NT2/D1 (cell line): Measurements from ENCODE around the gene NLGN4X.

Experiments
- DNase-seq: peaks from one replicate; pipeline ENCODE4 v3.0.0-alpha.2; 2011; ENCODE audit warnings: low read depth, low spot score
- H3K27me3 ChIP-seq: 2 replicates; pipeline ENCODE4 v1.6.0; 2011; ENCODE audit warnings: mild to moderate bottlenecking; ENCODE audit not compliant: insufficient read length, insufficient read depth
- H3K36me3 ChIP-seq: 2 replicates; pipeline ENCODE4 v1.6.1; 2011; ENCODE audit warnings: mild to moderate bottlenecking, low read length, mixed read lengths; ENCODE audit not compliant: insufficient read depth, insufficient read length
- H3K4me1 ChIP-seq: 2 replicates; pipeline ENCODE4 v1.5.1; 2011; ENCODE audit not compliant: insufficient read depth, insufficient read length
- H3K4me3 ChIP-seq: 2 replicates; pipeline ENCODE4 v1.5.1; 2011; ENCODE audit warnings: low read depth; ENCODE audit not compliant: insufficient read length
- H3K9ac ChIP-seq: 2 replicates; pipeline ENCODE4 v1.6.0; 2011; ENCODE audit warnings: low read depth; ENCODE audit not compliant: insufficient read length
- H3K9me3 ChIP-seq: 2 replicates; pipeline ENCODE4 v1.5.1; 2011; ENCODE audit warnings: mild to moderate bottlenecking, low read length; ENCODE audit not compliant: insufficient read depth
- SUZ12 ChIP-seq: IDR thresholded peaks from 2 replicates; pipeline ENCODE4 v1.6.1; 2011; ENCODE audit not compliant: insufficient read length, insufficient read depth; ENCODE audit errors: extremely low read depth
- YY1 ChIP-seq: IDR thresholded peaks from 2 replicates; pipeline ENCODE4 v1.6.1; 2011; ENCODE audit not compliant: insufficient read length, insufficient read depth
- ZNF274 ChIP-seq: IDR thresholded peaks from 2 replicates; pipeline ENCODE4 v1.6.1; 2011; ENCODE audit warnings: mild to moderate bottlenecking, low read depth, low read length

Gene NLGN4X

GRCh38 chrX:6149060-6149872, 79.4 kb downstream of the NLGN4X start:
- no peaks in the 10 kb centered on the region for H3K27me3 ChIP-seq
- peaks cover 3% of the 10 kb centered on the region for H3K36me3 ChIP-seq
- TF ChIP-seq YY1 (no peak), SUZ12 (no peak), ZNF274 (no peak)
- no peak overlapping the region for H3K9ac ChIP-seq
- H3K4me3 ChIP-seq, result no peak overlapping the region
- no peaks in the 10 kb centered on the region for H3K9me3 ChIP-seq
- no peak for DNase-seq
- no peaks in the 10 kb centered on the region for H3K4me1 ChIP-seq

- no peaks in the 10 kb centered on the region for H3K36me3 ChIP-seq
- no peak for DNase-seq
- no peak overlapping the region for H3K4me3 ChIP-seq
- TF ChIP-seq YY1 (no peak), SUZ12 (no peak), ZNF274 (no peak)
- H3K9ac ChIP-seq, result no peak overlapping the region
- H3K27me3 ChIP-seq, result no peaks in the 10 kb centered on the region
- no peaks in the 10 kb centered on the region for H3K9me3 ChIP-seq
- no peaks in the 10 kb centered on the region for H3K4me1 ChIP-seq
Observed at GRCh38 chrX:6134255-6134654, 94.4 kb downstream of the NLGN4X start.

GRCh38 chrX:6132970-6133369, 95.7 kb downstream of the NLGN4X start:
- H3K9me3 ChIP-seq, result no peaks in the 10 kb centered on the region
- TF ChIP-seq ZNF274 (no peak), YY1 (no peak), SUZ12 (no peak)

GRCh38 chrX:6131287-6131686, 97.4 kb downstream of the NLGN4X start:
- Histone ChIP-seq H3K9ac (no peak overlapping the region), H3K36me3 (no peaks in the 10 kb centered on the region), H3K4me1 (no peaks in the 10 kb centered on the region), H3K27me3 (no peaks in the 10 kb centered on the region), H3K9me3 (no peaks in the 10 kb centered on the region), H3K4me3 (no peak overlapping the region)
- TF ChIP-seq YY1, result no peak
- TF ChIP-seq SUZ12, result no peak
- TF ChIP-seq ZNF274, result no peak
- no peak for DNase-seq

More at GRCh38 chrX:6132970-6133369, 95.7 kb downstream of the NLGN4X start:
- Histone ChIP-seq H3K4me1 (no peaks in the 10 kb centered on the region), H3K4me3 (no peak overlapping the region), H3K27me3 (no peaks in the 10 kb centered on the region), H3K36me3 (no peaks in the 10 kb centered on the region), H3K9ac (no peak overlapping the region)
- DNase-seq, result no peak

GRCh38 chrX:6129195-6129594, 99.5 kb downstream of the NLGN4X start:
- no peak for DNase-seq
- TF ChIP-seq SUZ12 (no peak), YY1 (no peak), ZNF274 (no peak)
- Histone ChIP-seq H3K27me3 (no peaks in the 10 kb centered on the region), H3K4me3 (no peak overlapping the region), H3K36me3 (no peaks in the 10 kb centered on the region), H3K9me3 (no peaks in the 10 kb centered on the region), H3K9ac (no peak overlapping the region), H3K4me1 (no peaks in the 10 kb centered on the region)

- Histone ChIP-seq H3K36me3 (no peaks in the 10 kb centered on the region), H3K9ac (no peak overlapping the region), H3K9me3 (no peaks in the 10 kb centered on the region), H3K4me3 (no peak overlapping the region), H3K4me1 (no peaks in the 10 kb centered on the region), H3K27me3 (no peaks in the 10 kb centered on the region)
- TF ChIP-seq ZNF274, result no peak
- TF ChIP-seq YY1, result no peak
- TF ChIP-seq SUZ12, result no peak
- no peak for DNase-seq
Observed at GRCh38 chrX:6120329-6120728, 108.3 kb downstream of the NLGN4X start.

- TF ChIP-seq SUZ12 (no peak), YY1 (no peak), ZNF274 (no peak)
- DNase-seq, result peak; percentile 9
Observed at GRCh38 chrX:6095469-6095868, 133.2 kb downstream of the NLGN4X start.

More at GRCh38 chrX:6095469-6095868, 133.2 kb downstream of the NLGN4X start:
- no peaks in the 10 kb centered on the region for H3K9me3 ChIP-seq
- H3K27me3 ChIP-seq, result no peaks in the 10 kb centered on the region
- H3K4me3 ChIP-seq, result no peak overlapping the region
- H3K9ac ChIP-seq, result no peak overlapping the region
- no peaks in the 10 kb centered on the region for H3K36me3 ChIP-seq
- H3K4me1 ChIP-seq, result no peaks in the 10 kb centered on the region
